Measurements from ENCODE around the gene KIF26A. TPM values are rescaled to one million over a fixed set of nuclear protein-coding genes. Genes with fewer than 3 reads are reported as not detected.
A peak's percentile ranks its signal among the peaks of the same experiment; 100 is the strongest.

The KIF26A gene
- total RNA-seq, 1 donor from 2014 or later = not detected

GRCh38 chr14:104116756-104117340 lies 21.5 kb upstream of the KIF26A start:
- DNase-seq (no peak), ATAC-seq (ENCODE audit: low read depth) (no peak)
- intact Hi-C loops (cut with micrococcal nuclease) = no loop called here
- peak overlapping the region; percentile 55 for H3K4me3 Mint-ChIP-seq
- TF ChIP-seq CTCF (IDR thresholded peaks at IDR 0.05) = no peak
- ChIA-PET CTCF (no interaction called here), POLR2A (no interaction called here)
- H3K4me1 Mint-ChIP-seq = peaks cover 7% of the 10 kb centered on the region
- H3K9me3 Mint-ChIP-seq = no peaks in the 10 kb centered on the region
- no peak overlapping the region for H3K27ac Mint-ChIP-seq
- no peaks in the 10 kb centered on the region for H3K36me3 Mint-ChIP-seq (ENCODE audit: low read depth)
- peaks cover 33% of the 10 kb centered on the region for H3K27me3 Mint-ChIP-seq

DNA sequence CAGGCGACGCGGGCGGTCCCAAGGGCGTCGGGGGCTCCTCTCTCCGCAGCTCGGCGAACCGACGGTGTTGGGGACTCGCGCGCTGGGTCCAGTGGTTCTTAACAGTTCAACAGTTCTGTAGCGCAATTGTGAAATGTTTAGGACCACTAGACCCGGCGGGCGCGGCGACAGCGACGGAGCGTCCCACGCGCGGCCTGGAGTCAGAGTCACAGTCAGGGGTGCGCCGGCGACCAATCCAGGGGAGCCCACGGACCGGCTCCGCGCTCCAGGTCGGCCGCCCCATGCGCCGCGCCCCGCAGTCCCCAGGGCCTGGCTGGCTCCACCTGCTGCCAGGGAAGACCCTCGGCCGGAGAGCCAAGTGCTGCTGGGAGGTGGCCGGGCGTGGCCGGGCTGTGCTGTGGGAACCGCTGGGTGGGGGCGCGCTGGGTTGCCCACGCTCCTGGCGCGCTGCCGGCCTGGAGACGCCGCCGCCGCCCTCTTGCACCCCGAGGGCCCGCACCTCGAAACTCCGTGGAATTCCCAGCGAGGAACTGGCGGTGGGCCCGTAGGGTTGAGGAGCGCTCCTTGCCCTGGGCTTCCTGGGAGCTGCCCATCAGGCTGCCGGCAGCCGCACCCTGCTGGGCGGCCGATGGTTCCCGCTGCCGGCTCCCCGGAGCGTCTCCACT lies 20.9 kb upstream of the KIF26A start:
- DNase-seq (no peak), ATAC-seq (ENCODE audit: low read depth) (no peak)
- H3K9me3 Mint-ChIP-seq = no peaks in the 10 kb centered on the region
- H3K27ac Mint-ChIP-seq = no peak overlapping the region
- H3K4me3 Mint-ChIP-seq = no peak overlapping the region
- ChIA-PET CTCF (no interaction called here), POLR2A (no interaction called here)
- H3K27me3 Mint-ChIP-seq = peaks cover 33% of the 10 kb centered on the region
- intact Hi-C loops (cut with micrococcal nuclease) = no loop called here
- peaks cover 7% of the 10 kb centered on the region for H3K4me1 Mint-ChIP-seq
- no peak for TF ChIP-seq CTCF (IDR thresholded peaks at IDR 0.05)
- no peaks in the 10 kb centered on the region for H3K36me3 Mint-ChIP-seq (ENCODE audit: low read depth)

DNA sequence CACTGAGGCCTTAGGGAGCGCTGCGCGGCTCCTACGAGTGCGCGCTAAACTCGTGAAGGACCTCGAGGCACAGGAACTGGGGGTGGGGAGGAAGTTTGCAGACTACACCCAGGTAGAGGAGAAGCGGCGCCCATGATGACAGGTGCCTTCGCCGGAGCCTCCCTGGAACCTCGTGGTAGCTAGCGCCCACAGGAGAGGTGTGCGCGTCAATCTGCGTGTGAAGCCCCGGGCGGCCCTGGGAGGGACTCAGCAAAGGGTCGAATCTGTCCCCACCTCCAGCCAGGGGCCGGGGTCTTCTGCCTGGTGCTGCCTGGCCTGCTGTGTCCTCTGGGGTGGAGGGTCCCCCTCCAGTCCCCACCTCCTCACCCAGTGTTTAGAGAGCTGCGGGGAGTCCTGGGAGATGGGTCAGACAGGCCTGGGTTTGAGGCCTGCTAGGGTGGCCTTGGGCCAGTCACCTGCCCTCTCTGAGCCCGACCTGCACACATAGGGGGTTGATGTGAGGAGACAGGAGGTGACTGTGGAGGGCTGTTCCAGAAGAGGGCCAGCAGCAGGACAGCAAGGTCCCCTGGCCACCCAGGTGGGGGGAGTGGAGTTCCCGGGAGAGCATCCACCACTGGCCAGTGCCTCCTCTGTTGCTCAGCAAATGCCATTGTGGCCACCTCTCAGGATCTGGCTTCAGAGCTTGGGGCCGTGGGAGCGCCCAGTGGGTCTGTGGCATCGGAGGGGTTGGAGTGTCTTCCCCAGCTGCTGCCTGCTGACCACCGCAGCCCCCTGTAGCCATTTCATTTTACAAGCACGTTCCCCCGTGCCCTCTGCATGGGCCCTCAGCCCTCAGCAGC lies 20.2 kb upstream of the KIF26A start:
- Mint-ChIP-seq H3K27me3 (peaks cover 33% of the 10 kb centered on the region), H3K36me3 (ENCODE audit: low read depth) (no peaks in the 10 kb centered on the region), H3K27ac (no peak overlapping the region), H3K4me1 (peaks cover 7% of the 10 kb centered on the region), H3K4me3 (no peak overlapping the region), H3K9me3 (no peaks in the 10 kb centered on the region)
- CTCF ChIA-PET = no interaction called here
- TF ChIP-seq CTCF (IDR thresholded peaks at IDR 0.05) = no peak
- intact Hi-C loops (cut with micrococcal nuclease) = no loop called here
- ATAC-seq (ENCODE audit: low read depth) (no peak), DNase-seq (no peak)
- POLR2A ChIA-PET = no interaction called here

- no peak for ATAC-seq (ENCODE audit: low read depth)
- H3K4me3 Mint-ChIP-seq = no peak overlapping the region
- CTCF ChIA-PET = no interaction called here
Measured at GRCh38 chr14:104119119-104119487, 19.3 kb upstream of the KIF26A start.

More at GRCh38 chr14:104119119-104119487, 19.3 kb upstream of the KIF26A start:
- POLR2A ChIA-PET = no interaction called here
- Mint-ChIP-seq H3K4me1 (peaks cover 7% of the 10 kb centered on the region), H3K27me3 (peaks cover 34% of the 10 kb centered on the region), H3K27ac (no peak overlapping the region), H3K36me3 (ENCODE audit: low read depth) (peaks cover 1% of the 10 kb centered on the region), H3K9me3 (peaks cover 5% of the 10 kb centered on the region)
- intact Hi-C loops (cut with micrococcal nuclease) = no loop called here
- DNase-seq = no peak
- TF ChIP-seq CTCF (IDR thresholded peaks at IDR 0.05) = no peak

Data from activated B cell treated with CpG ODN at 0.5 μM for 24 hours (primary cell).